HFFc6 (cell line): ENCODE results near the gene KRTAP27-1. TPM values are rescaled to one million over a fixed set of nuclear protein-coding genes. Genes with fewer than 3 reads are reported as not detected.

Source experiments
- DNase-seq: peaks from one replicate; pipeline ENCODE4 v3.0.0-alpha.2; 2018
- H3K27ac Mint-ChIP-seq: 2 replicates; pipeline ENCODE4 v1.8.0; 2020; ENCODE audit warnings: mild to moderate bottlenecking, mixed read lengths
- H3K27me3 Mint-ChIP-seq: 2 replicates; pipeline ENCODE4 v1.8.0; 2021; ENCODE audit warnings: mild to moderate bottlenecking, moderate library complexity, mixed read lengths; ENCODE audit not compliant: insufficient read depth
- H3K36me3 Mint-ChIP-seq: 2 replicates; pipeline ENCODE4 v1.8.0; 2021; ENCODE audit warnings: low read depth, mixed read lengths
- H3K4me1 Mint-ChIP-seq: 2 replicates; pipeline ENCODE4 v1.8.0; 2020; ENCODE audit warnings: low read depth, mixed read lengths
- H3K4me3 Mint-ChIP-seq: 2 replicates; pipeline ENCODE4 v1.8.0; 2020; ENCODE audit warnings: mild to moderate bottlenecking, moderate library complexity, mixed read lengths
- H3K9me3 Mint-ChIP-seq: 2 replicates; pipeline ENCODE4 v1.8.0; 2020; ENCODE audit warnings: mild to moderate bottlenecking, mixed read lengths
- long read RNA-seq: library from polyadenylated mRNA; unstranded; transcript quantifications from one replicate; pipeline ENCODE4 v2.0.0, GENCODE V29; 2019
- total RNA-seq, 6 experiments: library from RNA; stranded (reverse); fragmentation: NEBNext Ultra II Directional; extraction: Animal tissue kit (Norgen Biotek cat#: 25700); gene quantifications; 2 replicates in 1 of 6; 3 replicates in 5 of 6; pipeline ENCODE4 v1.2.3, GENCODE V29; 2021
- TF ChIP-seq, protein P1 (sequence below): fragments of 200-600 bp; sonication (generic); IDR thresholded peaks from 2 replicates; pipeline ENCODE4 v1.5.0; 2021; ENCODE audit warnings: antibody characterized with exemption, mild to moderate bottlenecking

KRTAP27-1 gene
- not detected for total RNA-seq
- long read RNA-seq, result 0 reads

DNA sequence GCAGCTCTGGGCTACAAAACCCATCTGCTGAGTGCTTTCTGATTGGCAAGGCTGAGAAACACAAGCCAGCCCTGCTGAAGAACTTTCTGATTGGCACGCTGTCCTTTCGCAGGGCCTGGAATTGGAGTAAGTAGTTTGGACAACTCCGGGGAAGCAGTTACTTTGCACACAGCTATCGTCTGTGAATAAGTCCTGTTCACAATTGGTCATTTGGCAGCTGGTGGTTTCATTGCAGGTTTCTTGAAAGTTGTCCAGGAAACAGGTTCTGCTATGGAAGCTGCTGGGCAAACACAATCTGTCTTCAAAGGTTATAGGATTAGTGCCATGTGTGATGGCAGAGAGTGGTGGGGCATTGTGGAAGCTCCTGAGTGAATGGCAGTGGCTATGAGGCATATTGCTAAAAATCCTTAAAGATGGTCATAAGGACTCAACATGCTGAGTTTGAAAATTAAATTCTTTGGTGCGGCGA is at the start of gene KRTAP27-1:
Gene KRTAP27-1 (minus strand): TSS at position 419 of the 469 bp plus-strand sequence. CDS start 26 bp downstream, at position 393.
- Mint-ChIP-seq H3K27me3 (no peaks in the 10 kb centered on the region), H3K4me3 (no peak within 1 kb of the TSS), H3K9me3 (peaks cover 38% of the 10 kb centered on the region), H3K4me1 (no peaks in the 10 kb centered on the region), H3K27ac (no peak within 1 kb of the TSS), H3K36me3 (no peaks in the 10 kb centered on the region; the same call in 1 of the 2 replicates)
- DNase-seq, result no peak
- TF ChIP-seq, protein P1, sequence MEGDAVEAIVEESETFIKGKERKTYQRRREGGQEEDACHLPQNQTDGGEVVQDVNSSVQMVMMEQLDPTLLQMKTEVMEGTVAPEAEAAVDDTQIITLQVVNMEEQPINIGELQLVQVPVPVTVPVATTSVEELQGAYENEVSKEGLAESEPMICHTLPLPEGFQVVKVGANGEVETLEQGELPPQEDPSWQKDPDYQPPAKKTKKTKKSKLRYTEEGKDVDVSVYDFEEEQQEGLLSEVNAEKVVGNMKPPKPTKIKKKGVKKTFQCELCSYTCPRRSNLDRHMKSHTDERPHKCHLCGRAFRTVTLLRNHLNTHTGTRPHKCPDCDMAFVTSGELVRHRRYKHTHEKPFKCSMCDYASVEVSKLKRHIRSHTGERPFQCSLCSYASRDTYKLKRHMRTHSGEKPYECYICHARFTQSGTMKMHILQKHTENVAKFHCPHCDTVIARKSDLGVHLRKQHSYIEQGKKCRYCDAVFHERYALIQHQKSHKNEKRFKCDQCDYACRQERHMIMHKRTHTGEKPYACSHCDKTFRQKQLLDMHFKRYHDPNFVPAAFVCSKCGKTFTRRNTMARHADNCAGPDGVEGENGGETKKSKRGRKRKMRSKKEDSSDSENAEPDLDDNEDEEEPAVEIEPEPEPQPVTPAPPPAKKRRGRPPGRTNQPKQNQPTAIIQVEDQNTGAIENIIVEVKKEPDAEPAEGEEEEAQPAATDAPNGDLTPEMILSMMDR, result no peak

DNA sequence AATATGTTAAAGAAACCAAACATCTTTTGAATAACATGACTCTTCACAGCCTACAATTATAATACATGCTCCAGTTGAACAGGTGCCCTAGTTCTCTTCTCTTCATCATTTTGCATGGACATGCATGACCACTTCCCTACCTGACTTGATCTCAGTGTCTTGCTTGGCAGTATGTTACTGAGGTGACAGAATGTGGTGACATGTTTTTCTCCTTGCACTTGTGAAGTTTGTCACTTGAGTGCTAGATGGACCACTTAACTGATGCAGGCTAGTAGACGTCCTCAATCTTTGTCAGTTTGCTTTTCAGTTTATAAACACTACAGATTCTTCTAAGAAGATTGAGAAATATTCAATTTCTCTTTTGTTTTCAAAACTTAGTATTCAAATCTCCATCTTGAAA is 44.7 kb upstream of the KRTAP27-1 start:
- TF ChIP-seq, protein P1, result no peak
- H3K4me3 Mint-ChIP-seq, result no peak overlapping the region
- peaks cover 70% of the 10 kb centered on the region for H3K9me3 Mint-ChIP-seq
- peaks cover 11% of the 10 kb centered on the region; the same call in 1 of the 2 replicates for H3K36me3 Mint-ChIP-seq
- no peak overlapping the region for H3K27ac Mint-ChIP-seq
- no peaks in the 10 kb centered on the region for H3K4me1 Mint-ChIP-seq
- DNase-seq, result no peak
- H3K27me3 Mint-ChIP-seq, result no peaks in the 10 kb centered on the region

- Mint-ChIP-seq H3K36me3 (0 out of 2 replicates have a peak, but pooled peaks cover 6% of the 10 kb centered on the region), H3K4me1 (no peaks in the 10 kb centered on the region), H3K4me3 (no peak within 1 kb of the TSS), H3K27me3 (no peaks in the 10 kb centered on the region; the same call in 1 of the 2 replicates), H3K27ac (no peak within 1 kb of the TSS), H3K9me3 (peaks cover 54% of the 10 kb centered on the region)
- DNase-seq, result no peak
- TF ChIP-seq, protein P1, result no peak
Measured at GRCh38 chr21:30372139-30372770, 34.8 kb upstream of the KRTAP27-1 start, which contains the start of gene KRTAP13-2. KRTAP13-2 (minus strand) TSS chr21:30372271; CDS start chr21:30372213, 58 bp downstream.

DNA sequence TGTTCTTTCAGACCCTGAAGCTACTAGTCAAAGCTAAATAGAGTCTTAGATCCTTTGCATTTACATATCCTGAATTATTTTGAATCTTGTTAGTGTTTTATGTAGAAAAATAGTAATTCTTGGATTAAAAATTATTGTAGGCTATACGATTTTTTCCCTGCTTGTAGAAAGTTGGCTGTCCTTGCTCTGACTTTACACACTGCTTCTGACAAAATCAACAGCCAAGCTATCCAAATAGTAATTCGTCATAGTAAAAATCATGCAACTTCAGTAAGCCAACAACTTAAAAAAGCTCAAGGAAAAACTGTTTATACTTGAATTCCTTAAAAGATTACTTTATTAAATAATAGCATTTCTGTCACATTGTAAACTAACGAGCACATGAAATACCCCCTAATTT is 18.4 kb upstream of the KRTAP27-1 start:
- Mint-ChIP-seq H3K4me3 (no peak overlapping the region), H3K9me3 (peaks cover 55% of the 10 kb centered on the region), H3K27me3 (no peaks in the 10 kb centered on the region), H3K36me3 (no peaks in the 10 kb centered on the region), H3K4me1 (no peaks in the 10 kb centered on the region), H3K27ac (no peak overlapping the region)
- TF ChIP-seq, protein P1, result no peak
- no peak for DNase-seq

DNA sequence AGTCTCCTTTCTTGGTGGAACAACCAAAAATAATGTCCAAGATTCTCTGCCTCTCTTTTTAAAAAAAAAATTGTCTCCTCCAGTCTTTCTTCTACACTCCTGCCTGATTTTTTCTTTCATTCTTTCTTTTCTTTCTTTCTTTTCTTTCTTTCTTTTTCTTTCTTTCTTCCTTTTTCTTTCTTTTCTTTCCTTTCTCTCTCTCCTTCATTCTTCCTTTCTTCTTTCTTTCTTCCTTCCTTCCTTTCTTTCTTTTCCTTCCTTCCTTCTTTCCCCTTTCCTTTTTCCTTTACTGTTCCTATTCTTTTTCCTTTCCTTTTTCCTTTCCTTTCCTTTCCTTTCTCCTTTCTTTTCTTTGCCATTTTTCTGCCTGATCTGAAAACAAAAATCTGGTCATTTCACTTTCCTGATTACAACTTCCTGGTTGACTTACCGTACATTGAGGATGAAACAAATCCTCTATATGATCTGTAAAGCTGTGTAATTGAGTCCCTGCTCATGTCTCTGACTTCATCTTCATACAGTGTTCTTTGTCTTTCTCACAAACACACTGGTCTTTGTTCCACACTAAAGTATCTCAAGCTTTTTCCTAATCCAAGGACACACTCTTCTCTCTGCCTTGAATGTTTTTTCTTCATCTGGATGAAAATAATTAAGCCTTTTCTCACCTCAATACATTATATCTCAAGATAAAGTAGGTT is 17.0 kb upstream of the KRTAP27-1 start:
- TF ChIP-seq, protein P1, result no peak
- Mint-ChIP-seq H3K36me3 (no peaks in the 10 kb centered on the region), H3K27ac (no peak overlapping the region), H3K4me3 (no peak overlapping the region), H3K9me3 (peaks cover 54% of the 10 kb centered on the region), H3K27me3 (no peaks in the 10 kb centered on the region), H3K4me1 (no peaks in the 10 kb centered on the region)
- DNase-seq, result no peak
